Right kidney (tissue), 1 donor: ENCODE data around the gene SLC26A1.
"Not testable (repeated sequence)": the region's sequence is repeated elsewhere in the genome, so short reads cannot be mapped to it uniquely, and the experiment has no call there.

Experiments used
- DNase-seq: peaks from one replicate; pipeline ENCODE4 v3.0.0-alpha.2; 2016

Gene SLC26A1

DNA sequence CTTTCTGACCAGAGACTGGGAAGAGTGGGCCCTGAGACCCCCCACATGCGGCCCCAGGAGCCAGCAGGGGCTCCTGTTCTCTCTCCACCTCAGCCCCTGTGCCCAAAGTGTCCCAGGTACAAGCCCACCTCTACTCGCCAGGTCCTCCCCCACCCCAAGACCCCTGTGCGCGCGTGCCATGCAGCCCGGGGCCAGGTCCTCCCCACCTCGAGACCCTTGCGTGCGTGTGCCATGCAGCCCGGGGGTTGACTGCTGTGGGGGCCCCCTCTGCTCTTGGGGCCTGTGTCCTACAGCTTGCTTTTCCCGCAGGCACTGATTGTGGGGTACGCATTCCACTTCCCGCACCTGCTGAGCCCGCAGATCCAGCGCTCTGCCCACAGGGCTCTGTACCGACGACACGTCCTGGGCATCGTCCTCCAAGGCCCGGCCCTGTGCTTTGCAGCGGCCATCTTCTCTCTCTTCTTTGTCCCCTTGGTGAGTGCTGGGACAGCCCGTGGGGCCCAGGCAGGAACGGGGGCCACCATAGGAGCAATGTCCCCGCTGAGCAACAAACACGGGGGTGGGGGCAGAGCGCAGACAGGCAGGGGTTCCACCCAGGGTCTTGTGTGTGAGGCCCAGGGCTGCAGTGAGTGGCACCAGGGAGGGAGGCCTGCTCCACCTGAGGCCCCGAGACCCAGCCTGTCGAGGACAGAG, 40.2 kb downstream of the SLC26A1 start:
- no peak for DNase-seq

DNA sequence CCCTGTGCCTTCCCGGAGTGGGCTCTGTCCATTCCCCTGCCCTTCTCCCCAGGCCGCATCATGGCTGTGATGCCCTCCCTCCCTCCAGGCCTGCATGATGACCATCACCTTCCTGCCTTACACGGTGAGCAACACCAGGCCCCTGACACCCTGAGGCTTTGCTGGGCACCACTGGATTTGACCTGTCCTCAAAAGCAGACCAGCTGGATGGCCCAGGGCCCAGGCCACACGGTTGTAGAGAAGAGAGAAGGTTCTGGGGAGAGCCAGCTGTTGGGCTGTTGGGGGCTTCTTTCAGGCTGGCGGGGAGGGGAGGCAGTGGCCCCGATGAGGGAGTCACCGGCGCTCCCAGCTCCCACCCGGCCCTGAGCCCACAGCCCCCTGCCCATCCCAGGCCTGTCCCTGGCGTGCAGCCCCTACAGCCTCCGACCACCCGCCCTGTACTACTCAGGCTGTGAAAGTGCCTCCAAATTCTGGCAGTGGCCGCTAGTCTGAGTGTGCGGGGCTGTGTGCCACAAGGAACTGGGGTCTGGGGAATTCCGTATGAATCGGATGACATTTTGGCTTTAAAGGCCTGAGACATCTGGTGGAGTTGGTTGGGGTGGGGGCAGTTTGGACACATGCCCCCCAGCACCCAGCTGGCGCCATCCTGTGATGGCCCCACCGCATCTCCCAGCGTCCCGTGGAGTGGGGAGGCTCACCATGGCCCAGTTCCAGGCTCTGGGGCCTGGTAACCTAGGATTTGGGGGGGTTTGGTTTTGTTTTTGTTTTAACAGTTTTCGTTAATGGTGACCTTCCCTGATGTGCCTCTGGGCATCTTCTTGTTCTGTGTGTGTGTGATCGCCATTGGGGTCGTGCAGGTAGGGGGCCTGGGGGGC, 41.4 kb downstream of the SLC26A1 start:
- DNase-seq = no peak

DNA sequence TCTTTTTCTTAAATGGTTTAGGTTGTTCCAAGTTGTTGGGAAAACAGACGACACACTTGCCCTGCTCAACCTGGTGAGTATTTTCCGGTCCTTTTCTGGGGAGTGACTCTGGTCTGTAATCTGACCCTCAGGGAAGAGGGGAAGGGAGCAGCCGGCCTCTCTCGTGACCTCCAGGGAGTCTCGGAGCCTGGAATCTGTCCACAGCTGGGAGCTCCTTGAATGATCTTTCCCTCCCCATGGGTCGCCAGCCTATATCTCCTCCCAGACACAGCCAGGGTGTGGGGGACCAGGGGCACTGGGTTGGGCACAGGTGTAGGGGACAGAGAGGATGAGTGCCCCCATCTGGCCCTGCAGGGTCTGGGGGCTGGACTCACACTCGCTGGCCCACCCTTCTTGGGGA, 42.0 kb downstream of the SLC26A1 start:
- no peak for DNase-seq

DNA sequence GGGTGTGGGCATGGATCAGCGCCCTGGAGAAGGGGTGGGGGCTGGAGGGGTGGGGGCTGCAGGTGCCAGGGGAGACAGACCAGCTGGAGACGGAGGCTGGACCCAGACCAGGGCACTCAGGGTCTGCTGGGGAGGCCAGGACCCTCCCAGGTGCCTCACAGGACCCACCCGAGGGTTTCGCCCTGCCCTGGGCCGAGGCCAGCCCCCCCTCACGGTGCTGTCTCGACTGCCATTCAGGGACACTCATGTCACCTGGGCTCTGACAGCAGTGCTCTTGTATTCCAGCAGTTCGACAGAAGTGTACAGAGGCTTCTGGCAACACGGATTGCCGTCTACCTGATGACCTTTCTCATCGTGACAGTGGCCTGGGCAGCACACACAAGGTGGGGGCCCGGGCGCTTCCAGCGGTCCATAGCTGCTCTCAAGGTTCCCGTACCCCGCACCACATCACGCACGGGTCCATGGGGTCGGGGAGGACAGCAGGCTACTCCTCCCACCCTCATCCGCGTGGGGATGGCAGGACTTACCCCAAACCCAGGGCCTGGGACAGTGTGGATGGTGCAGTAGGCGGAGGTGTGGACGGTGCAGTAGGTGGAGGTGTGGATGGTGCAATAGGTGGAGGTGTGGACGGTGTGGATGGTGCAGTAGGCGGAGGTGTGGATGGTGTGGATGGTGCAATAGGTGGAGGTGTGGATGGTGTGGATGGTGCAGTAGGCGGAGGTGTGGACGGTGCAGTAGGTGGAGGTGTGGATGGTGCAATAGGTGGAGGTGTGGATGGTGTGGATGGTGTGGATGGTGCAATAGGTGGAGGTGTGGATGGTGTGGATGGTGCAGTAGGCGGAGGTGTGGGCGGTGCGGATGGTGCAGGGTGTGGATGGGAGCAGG, 42.8 kb downstream of the SLC26A1 start:
- no peak for DNase-seq

DNA sequence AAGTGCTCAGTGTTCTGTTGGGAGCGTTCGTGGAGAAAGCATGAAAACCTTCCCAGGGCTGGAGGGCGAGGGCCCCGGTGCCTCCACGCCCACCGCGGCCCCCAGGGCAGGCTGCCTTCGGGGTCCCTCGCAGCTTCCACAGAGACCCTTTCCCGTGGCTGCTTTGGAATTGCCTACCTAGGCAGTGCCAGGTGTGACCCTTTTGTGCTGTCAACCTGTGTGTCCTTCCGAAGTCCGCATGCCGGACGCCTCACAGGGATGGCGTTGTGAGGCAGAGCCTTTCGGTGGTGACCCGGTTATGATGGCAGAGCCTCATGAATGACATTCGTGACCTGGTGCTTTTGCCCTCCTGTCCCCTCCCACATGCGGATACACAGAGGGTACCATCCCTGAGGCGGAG, 43.5 kb downstream of the SLC26A1 start:
- no peak for DNase-seq

DNA sequence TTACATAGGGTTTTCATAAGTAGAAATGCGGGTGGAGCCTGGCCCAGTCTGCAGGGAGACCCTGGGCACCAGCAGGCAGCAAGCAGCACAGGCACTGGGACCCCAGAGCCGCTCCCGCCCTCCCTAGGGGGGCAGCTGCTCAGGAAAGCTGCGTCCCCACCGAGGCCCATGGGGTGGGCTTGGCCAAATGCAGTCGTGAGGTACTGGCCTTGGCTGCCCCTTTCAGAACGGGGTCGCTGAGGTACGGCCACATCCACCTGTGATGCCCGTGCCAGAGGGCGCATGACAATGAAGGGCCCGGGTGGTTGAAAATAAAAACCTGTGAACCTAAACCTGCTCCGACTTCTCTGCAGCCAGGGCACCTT, 44.3 kb downstream of the SLC26A1 start:
- DNase-seq = no peak

DNA sequence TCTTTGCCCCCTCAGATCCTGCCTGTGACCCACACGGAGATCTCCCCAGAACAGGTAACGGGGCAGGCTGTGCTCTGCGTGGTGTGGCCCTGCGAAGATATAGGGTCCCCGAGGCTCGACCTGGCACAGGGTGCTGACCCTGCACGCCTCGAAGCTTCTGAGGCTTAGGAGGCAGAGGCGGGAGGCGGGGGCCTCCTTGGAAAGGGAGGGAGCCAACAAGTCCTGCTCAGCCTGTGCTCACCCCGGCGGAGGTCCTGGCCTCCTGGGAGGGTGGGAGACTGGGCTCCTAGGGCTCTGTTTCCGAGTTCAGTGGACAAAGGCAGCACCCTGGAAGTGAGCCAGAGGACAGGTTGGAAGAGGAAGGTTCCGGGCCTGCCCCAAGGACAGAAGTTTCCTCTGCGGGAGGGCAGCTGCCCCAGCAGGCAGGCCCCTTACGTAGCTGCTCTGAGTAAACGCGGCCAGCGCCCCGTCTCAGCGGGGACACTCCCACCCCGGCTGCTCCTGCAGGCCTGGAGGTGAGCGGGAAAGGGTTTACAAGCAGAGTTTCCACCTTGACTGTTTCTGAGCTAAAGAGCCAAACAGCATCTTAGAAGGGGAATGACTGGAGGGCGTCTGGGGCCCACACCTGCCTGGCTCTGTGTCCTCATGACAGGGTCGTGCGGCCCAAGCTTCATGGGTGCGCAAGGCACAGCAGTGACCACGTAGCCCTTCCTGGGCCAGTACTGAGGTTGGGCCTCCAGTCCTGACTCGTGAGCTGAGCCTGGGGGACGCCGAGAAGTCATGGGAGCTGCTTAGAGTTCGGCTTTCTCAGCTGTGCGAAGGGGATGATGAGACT, 44.9 kb downstream of the SLC26A1 start:
- no peak for DNase-seq

DNA sequence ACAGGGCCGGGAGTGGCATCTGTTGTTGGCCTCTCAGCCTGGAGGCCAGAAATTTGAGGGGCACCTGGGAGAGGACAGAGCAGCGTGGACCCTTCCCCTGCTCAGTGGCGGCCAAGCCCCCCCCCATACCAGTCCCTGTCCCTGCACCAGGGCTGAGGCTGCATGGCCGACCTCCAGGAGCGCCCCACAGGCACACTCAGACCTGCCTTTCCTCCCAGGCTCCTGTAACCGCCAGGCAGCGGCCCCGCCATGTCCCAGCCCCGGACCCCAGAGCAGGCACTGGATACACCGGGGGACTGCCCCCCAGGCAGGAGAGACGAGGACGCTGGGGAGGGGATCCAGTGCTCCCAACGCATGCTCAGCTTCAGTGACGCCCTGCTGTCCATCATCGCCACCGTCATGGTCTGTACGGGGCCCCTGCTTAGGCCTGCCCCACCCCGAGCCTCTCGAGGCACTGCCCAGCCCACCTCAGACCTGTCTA, 45.7 kb downstream of the SLC26A1 start:
- no peak for DNase-seq

DNA sequence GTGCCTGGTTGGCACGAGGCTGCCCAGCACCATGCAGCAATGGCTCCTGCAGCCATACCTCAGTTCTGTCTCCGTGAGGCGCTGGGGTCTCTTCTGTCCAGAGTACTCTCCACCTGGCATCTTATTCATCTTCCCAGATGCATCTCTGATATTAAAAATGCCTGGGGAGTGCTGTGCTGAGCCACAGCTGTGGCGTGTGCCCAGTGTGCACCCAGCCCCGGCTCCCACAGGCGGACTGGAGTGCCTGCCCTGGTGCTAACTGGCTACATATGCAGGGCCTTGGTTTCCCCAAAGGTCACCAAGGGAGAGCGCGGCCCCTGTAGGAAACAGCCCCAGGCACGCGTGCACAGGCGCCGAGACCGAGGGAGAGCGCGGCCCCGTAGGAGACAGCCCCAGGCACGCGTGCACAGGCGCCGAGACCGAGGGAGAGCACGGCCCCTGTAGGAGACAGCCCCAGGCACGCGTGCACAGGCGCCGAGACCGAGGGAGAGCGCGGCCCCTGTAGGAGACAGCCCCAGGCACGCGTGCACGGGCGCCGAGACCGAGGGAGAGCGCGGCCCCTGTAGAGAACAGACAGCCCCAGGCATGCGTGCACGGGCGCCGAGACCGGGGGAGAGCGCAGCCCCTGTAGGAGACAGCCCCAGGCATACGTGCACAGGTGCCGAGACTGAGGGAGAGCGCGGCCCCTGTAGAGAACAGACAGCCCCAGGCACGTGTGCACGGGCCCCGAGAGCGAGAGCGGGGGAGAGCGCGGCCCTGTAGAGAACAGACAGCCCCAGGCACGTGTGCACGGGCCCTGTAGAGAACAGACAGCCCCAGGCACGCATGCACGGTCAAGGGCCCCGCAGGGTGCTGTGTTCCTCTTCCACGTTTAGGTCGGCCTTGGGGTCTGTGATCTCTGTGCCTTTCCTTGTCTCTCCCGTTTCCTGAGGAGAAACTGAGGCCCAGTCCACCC, 46.4 kb downstream of the SLC26A1 start:
- no peak for DNase-seq

DNA sequence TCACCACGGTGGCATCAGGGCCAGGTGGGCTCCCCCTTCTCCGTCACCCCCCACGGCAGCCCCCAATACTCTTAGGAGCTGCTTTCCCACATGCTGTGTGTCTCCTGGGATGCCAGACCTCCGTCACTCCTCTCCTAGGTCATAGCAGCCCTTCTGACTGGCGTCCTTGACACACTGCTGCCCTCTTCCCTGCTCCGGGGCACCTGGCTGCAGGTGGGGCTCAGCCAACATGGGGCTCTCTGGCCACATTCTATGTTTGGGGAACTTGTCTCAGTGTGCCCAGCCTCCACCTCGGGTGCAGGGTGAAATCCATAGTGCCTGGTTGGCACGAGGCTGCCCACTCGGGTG, 47.1 kb downstream of the SLC26A1 start:
- no peak for DNase-seq

DNA sequence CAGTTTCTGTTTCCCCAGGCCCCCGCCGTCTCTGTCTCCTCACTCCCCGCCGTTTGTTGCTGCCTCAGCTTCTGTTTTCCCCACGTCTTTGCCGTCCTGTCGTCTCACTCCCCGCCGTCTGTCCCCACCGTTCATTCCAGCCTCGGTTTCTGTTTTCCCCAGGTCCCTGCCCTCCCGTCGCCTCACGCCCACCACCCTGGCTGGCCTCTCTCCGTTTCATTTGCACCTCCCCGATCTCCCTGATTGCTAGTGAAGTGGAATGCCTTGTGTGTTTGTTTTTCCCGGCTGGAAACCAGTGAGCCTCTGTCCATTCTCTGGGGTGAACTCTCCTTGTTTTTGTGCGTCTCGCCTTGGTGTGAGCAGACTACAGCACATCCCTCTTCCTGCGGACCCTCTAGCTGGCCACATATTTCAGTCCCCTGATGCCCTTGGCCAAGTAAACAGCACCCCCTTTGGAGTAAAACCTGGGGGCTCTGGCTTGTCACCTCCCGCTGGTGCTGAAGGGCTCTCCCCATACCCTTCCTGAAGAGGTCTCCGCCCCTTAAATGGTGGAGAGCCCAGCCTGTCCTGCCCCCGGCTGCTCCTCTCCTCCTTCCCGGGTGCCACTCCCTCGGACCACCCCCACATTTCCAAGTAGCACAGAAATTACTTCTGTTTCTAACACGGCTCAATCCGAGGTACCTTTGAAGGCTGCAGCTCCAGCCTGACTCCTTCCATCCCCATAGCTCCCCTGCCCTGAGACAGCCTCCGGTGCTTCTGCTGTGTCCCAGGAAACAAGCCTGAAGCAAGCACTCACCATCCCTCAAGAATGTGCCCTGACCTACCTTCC, 47.7 kb downstream of the SLC26A1 start:
- no peak for DNase-seq

DNA sequence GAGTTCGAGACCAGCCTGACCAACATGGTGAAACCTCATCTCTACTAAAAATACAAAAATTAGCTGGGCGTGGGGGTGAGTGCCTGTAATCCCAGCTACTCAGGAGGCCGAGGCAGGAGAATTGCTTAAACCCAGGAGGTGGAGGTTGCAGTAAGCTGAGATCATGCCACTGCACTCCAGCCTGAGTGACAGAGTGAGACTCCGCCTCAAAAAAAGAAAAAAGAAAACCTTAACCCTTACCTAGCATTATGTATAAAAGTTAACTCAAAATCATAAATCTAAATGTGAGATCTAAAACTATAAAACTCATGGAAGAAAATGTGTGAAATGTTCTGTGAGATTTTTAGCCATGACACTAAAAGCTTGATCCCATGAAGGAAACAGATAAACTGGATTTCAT, 53.7 kb downstream of the SLC26A1 start:
- not testable (repeated sequence) for DNase-seq
